Inflammatory macrophage treated with lipopolysaccharide for 1 hour (primary cell): ENCODE data around the gene OSBPL6.
A peak's percentile ranks its signal among the peaks of the same experiment; 100 is the strongest.

Source experiments
- DNase-seq, 2 donors: peaks; one replicate each; pipeline ENCODE4 v3.0.0-alpha.2; 2020 to 2022

The OSBPL6 gene

GRCh38 chr2:178275600-178275999, 81.3 kb downstream of the OSBPL6 start:
- DNase-seq: peak; percentile 44 to 48

GRCh38 chr2:178277741-178278197, 83.5 kb downstream of the OSBPL6 start:
- DNase-seq: no peak

- DNase-seq: no peak
Observed at GRCh38 chr2:178279142-178279541, 84.8 kb downstream of the OSBPL6 start.

- no peak for DNase-seq
Observed at GRCh38 chr2:178279636-178280035, 85.3 kb downstream of the OSBPL6 start.

GRCh38 chr2:178280244-178280852, 86.0 kb downstream of the OSBPL6 start:
- DNase-seq: peak; percentile 38 to 91

- DNase-seq: peak in 1 of 2 donors; percentile 28
Observed at GRCh38 chr2:178282075-178282815, 87.9 kb downstream of the OSBPL6 start.

GRCh38 chr2:178283341-178283918, 89.1 kb downstream of the OSBPL6 start:
- DNase-seq: no peak

- DNase-seq: no peak
Observed at GRCh38 chr2:178284613-178285286, 90.4 kb downstream of the OSBPL6 start.

GRCh38 chr2:178285287-178285615, 90.9 kb downstream of the OSBPL6 start:
- no peak for DNase-seq

GRCh38 chr2:178286636-178287035, 92.3 kb downstream of the OSBPL6 start:
- no peak for DNase-seq

GRCh38 chr2:178287652-178288344, 93.5 kb downstream of the OSBPL6 start:
- DNase-seq: no peak

- DNase-seq: no peak
Observed at GRCh38 chr2:178291703-178292102, 97.4 kb downstream of the OSBPL6 start.

GRCh38 chr2:178292586-178292985, 98.3 kb downstream of the OSBPL6 start:
- no peak for DNase-seq

GRCh38 chr2:178295115-178295514, 100.8 kb downstream of the OSBPL6 start:
- no peak for DNase-seq

- no peak for DNase-seq
Observed at GRCh38 chr2:178295906-178296305, 101.6 kb downstream of the OSBPL6 start.

- DNase-seq: no peak
Observed at GRCh38 chr2:178296394-178297090, 102.2 kb downstream of the OSBPL6 start.

GRCh38 chr2:178297091-178297411, 102.7 kb downstream of the OSBPL6 start:
- DNase-seq: no peak

GRCh38 chr2:178298785-178299212, 104.5 kb downstream of the OSBPL6 start:
- DNase-seq: no peak

GRCh38 chr2:178301649-178302238, 107.4 kb downstream of the OSBPL6 start:
- no peak for DNase-seq

- peak; percentile 5 to 38 for DNase-seq
Observed at GRCh38 chr2:178304333-178304732, 110.0 kb downstream of the OSBPL6 start.

GRCh38 chr2:178306352-178307073, 112.2 kb downstream of the OSBPL6 start:
- DNase-seq: peak in 1 of 2 donors; percentile 14
